WERI-Rb-1 (cell line): ENCODE data around the gene GRIK3.
A peak's percentile ranks its signal among the peaks of the same experiment; 100 is the strongest.

ENCODE experiments used
- DNase-seq: peaks from one replicate; pipeline ENCODE4 v3.0.0-alpha.2; 2020
- H3K27ac ChIP-seq: fragments of 250-450 bp; sonication (Bioruptor Pico); 2 replicates; pipeline ENCODE4 v1.5.1; 2020; ENCODE audit warnings: mild to moderate bottlenecking, moderate library complexity
- H3K27me3 ChIP-seq: fragments of 250-450 bp; sonication (Bioruptor Pico); 2 replicates; pipeline ENCODE4 v1.5.1; 2021; ENCODE audit warnings: mild to moderate bottlenecking, low read depth, moderate library complexity; ENCODE audit not compliant: insufficient read depth, severe bottlenecking
- H3K36me3 ChIP-seq: fragments of 250-450 bp; sonication (Bioruptor Pico); 2 replicates; pipeline ENCODE4 v1.5.1; 2020; ENCODE audit warnings: mild to moderate bottlenecking, moderate library complexity
- H3K4me3 ChIP-seq: 2 replicates; pipeline ENCODE4 v1.5.1; 2011; ENCODE audit warnings: low read depth, mild to moderate bottlenecking, control low read depth, low read length
- H3K9me3 ChIP-seq: fragments of 250-450 bp; sonication (Bioruptor Pico); 2 replicates; pipeline ENCODE4 v1.5.1; 2021; ENCODE audit warnings: mild to moderate bottlenecking, moderate library complexity; ENCODE audit not compliant: severe bottlenecking
- TF ChIP-seq, protein P1 (sequence below): IDR thresholded peaks from 2 replicates; pipeline ENCODE4 v1.5.1; 2011; ENCODE audit warnings: low read depth, mild to moderate bottlenecking, control low read depth, inconsistent platforms, low read length

The GRIK3 gene

DNA sequence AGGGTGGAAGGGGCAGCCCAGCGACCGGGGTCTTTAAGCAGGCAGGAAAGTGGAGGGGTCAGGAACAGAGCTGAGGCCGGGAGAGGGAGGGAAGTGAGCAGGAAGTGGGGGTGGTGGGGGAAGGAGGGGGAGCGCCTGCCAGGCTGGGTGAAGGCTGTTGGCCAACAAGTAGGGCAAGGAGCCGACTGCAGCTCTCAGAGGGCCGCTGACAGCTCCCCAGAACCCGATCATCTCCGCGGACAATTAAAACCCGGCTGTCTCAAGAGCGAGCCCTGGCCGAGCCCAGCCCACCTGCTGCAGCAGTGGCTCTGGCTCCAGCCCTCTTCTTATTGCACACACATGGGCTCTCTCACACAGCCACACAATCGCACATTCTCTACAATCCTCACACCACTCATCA lies 51.6 kb downstream of the GRIK3 start:
- Histone ChIP-seq H3K4me3 (no peak overlapping the region), H3K27me3 (no peaks in the 10 kb centered on the region), H3K9me3 (peaks cover 5% of the 10 kb centered on the region), H3K36me3 (peaks cover 42% of the 10 kb centered on the region), H3K27ac (no peak overlapping the region)
- no peak for DNase-seq
- TF ChIP-seq, protein P1, sequence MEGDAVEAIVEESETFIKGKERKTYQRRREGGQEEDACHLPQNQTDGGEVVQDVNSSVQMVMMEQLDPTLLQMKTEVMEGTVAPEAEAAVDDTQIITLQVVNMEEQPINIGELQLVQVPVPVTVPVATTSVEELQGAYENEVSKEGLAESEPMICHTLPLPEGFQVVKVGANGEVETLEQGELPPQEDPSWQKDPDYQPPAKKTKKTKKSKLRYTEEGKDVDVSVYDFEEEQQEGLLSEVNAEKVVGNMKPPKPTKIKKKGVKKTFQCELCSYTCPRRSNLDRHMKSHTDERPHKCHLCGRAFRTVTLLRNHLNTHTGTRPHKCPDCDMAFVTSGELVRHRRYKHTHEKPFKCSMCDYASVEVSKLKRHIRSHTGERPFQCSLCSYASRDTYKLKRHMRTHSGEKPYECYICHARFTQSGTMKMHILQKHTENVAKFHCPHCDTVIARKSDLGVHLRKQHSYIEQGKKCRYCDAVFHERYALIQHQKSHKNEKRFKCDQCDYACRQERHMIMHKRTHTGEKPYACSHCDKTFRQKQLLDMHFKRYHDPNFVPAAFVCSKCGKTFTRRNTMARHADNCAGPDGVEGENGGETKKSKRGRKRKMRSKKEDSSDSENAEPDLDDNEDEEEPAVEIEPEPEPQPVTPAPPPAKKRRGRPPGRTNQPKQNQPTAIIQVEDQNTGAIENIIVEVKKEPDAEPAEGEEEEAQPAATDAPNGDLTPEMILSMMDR: no peak

DNA sequence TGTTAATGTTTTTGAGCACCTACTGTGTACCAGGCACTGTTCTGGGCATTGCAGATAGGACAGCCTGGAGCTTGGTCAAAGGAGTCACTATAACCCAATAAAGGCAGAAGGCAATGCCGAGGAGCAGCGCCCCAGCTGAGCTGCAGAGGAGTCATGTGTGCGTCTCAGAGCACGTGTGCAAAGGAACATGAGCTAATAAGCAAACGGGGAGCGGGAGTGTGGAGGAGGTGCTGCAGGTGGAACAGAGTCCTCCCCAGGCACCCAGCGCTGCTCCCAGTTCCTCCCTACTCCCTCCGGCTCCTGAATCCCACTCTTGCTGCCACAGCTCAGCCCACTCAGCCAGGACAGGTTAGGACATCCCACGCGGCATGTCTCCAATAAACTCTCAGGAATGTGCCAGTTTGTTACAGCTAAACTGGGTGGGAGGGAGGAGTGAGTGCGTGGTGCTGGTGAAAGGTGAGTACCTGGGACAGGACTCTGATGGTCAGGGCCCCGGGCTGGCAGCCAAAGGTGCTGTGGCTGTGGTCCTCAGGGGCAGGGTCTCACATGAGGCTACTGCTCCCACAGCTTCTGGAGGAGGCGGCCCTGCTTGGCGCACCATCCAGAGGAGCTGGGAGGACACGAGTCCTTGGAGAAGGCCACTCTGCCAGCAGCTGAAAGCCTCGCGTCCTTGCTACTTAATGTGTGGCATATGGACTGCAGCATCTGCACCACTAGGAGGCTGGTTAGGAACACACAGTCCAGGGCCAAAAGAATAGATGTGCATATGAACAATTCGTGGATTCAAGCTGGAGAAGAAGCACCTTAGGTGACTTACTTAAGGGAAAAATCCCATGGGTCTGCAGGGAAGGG lies 52.3 kb downstream of the GRIK3 start:
- no peak overlapping the region for H3K27ac ChIP-seq
- peaks cover 5% of the 10 kb centered on the region for H3K9me3 ChIP-seq
- H3K36me3 ChIP-seq: peaks cover 42% of the 10 kb centered on the region
- no peaks in the 10 kb centered on the region for H3K27me3 ChIP-seq
- TF ChIP-seq, protein P1: no peak
- DNase-seq: peak; percentile 20
- no peak overlapping the region for H3K4me3 ChIP-seq

DNA sequence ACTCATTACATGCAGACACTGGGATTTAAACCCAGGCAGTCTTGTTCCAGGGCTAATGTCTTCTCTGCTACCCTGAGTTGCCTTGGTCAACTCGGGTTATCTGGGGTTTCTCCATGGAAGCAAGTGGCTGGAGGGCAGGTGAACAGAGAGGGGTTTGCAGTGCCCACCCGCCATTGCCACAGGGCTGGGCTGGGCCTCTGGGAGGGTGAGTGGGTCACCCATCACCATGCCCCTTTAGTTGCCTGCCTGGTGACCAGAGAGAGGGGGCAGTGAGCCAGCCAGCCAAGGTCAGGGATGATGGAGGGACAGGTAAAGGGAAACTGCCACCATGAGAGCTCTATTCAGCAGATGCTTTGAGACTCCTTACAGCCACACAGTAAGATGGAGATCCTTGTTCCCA lies 53.2 kb downstream of the GRIK3 start:
- peaks cover 5% of the 10 kb centered on the region for H3K9me3 ChIP-seq
- TF ChIP-seq, protein P1: no peak
- no peak overlapping the region for H3K4me3 ChIP-seq
- no peak overlapping the region for H3K27ac ChIP-seq
- H3K36me3 ChIP-seq: peaks cover 45% of the 10 kb centered on the region
- no peaks in the 10 kb centered on the region for H3K27me3 ChIP-seq
- DNase-seq: no peak

DNA sequence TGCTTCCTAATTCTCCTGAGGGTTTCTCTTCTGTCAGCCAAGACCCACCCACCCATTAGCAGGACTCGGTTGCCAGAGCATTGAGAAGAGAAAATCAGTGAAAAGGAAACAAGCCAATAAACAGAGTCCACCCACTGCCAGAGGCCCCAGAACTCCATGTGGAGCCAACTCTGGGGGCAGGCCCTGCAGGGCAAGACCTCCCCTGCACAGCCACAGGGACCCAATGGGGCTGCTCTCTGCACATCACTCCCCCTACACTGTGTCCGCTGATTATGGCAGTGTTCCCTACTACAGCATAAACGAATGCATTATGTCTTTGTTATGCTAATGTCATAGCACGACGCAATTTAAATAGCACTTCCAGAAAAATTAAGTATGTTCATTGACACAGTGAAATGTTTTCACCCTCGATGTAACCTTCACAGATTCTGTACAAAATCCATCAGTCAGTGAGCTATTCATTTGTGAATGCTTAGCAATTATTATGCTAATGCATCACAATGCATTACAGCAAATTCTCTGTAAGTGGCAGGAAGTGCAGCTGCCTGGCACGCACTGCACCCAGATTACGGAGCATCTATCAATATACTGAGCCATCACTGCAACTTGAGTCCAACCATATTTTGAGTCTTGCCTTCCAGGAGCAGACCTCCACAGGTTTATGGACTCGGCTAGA lies 56.4 kb downstream of the GRIK3 start:
- no peak for DNase-seq
- peaks cover 5% of the 10 kb centered on the region for H3K9me3 ChIP-seq
- no peak overlapping the region for H3K4me3 ChIP-seq
- TF ChIP-seq, protein P1: no peak
- peaks cover 43% of the 10 kb centered on the region for H3K36me3 ChIP-seq
- no peaks in the 10 kb centered on the region for H3K27me3 ChIP-seq
- no peak overlapping the region for H3K27ac ChIP-seq

DNA sequence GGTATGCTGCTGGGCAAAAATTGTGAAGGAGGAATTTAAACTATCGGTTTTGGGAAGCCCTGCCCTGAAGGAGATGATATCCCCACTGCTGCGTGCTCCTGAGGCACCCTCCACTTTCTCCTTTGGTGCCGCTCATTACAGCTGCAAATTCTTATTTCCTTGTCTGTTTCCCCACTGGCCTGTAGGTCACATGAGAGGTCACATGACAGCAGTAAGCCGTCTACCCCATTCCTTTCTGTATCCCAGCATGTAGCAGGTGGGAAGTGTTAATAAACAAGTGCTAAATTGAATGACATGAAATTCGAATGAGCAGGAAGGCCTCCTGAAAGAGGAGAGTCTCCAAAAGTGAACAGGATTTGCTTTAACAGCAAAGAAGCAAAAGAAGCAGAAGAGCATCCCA lies 58.7 kb downstream of the GRIK3 start:
- H3K27ac ChIP-seq: no peak overlapping the region
- H3K9me3 ChIP-seq: peaks cover 5% of the 10 kb centered on the region
- H3K36me3 ChIP-seq: peaks cover 43% of the 10 kb centered on the region
- H3K4me3 ChIP-seq: no peak overlapping the region
- no peaks in the 10 kb centered on the region for H3K27me3 ChIP-seq
- TF ChIP-seq, protein P1: no peak
- no peak for DNase-seq
